Activated B cell treated with CpG ODN at 0.5 μM for 24 hours (primary cell): Measurements from ENCODE around the gene TBL3. TPM values are rescaled to one million over a fixed set of nuclear protein-coding genes. Genes with fewer than 3 reads are reported as not detected.

Source experiments
- ATAC-seq: fragments of 200-7000 bp; cut with Tn5 transposase; one replicate; pipeline ENCODE4 v1.10.0; 2021; ENCODE audit warnings: low read depth, mild to moderate bottlenecking, moderate library complexity
- CTCF ChIA-PET: fragments of 350-600 bp; sonication (Branson Sonifier 250); formaldehyde crosslinking; loops from one replicate; lab custom pipeline; 2021; ENCODE audit warnings: antibody characterized with exemption; lab: Charles Lee
- POLR2A ChIA-PET: fragments of 350-600 bp; sonication (Branson Sonifier 250); formaldehyde crosslinking; loops from one replicate; lab custom pipeline; 2021; ENCODE audit warnings: antibody characterized with exemption; lab: Charles Lee
- DNase-seq: peaks from one replicate; pipeline ENCODE4 v3.0.0; 2022
- H3K27ac Mint-ChIP-seq: one replicate; pipeline ENCODE4 v1.8.0; 2020; ENCODE audit warnings: mixed read lengths
- H3K27me3 Mint-ChIP-seq: one replicate; pipeline ENCODE4 v1.8.0; 2021; ENCODE audit warnings: mixed read lengths
- H3K36me3 Mint-ChIP-seq: one replicate; pipeline ENCODE4 v1.8.0; 2021; ENCODE audit warnings: low read depth, mixed read lengths
- H3K4me1 Mint-ChIP-seq: one replicate; pipeline ENCODE4 v1.8.0; 2021; ENCODE audit warnings: mixed read lengths
- H3K4me3 Mint-ChIP-seq: one replicate; pipeline ENCODE4 v1.8.0; 2020; ENCODE audit warnings: mild to moderate bottlenecking, mixed read lengths
- H3K9me3 Mint-ChIP-seq: one replicate; pipeline ENCODE4 v1.8.0; 2020; ENCODE audit warnings: mixed read lengths
- intact Hi-C: fragments of 100-400 bp; cut with micrococcal nuclease; formaldehyde crosslinking; loops from one replicate; pipeline ENCODE4 v1.15.1; 2024
- total RNA-seq: library from RNA; stranded (reverse); gene quantifications from 2 replicates; pipeline ENCODE4 v1.2.3, GENCODE V29; 2022
- TF ChIP-seq, protein P1 (sequence below): fragments of 200-600 bp; IDR thresholded peaks from one replicate; pipeline ENCODE4 v1.8.0; 2022; ENCODE audit warnings: antibody characterized with exemption, mild to moderate bottlenecking

Gene TBL3
- total RNA-seq, 1 donor from 2014 or later, result 44.2 TPM

DNA sequence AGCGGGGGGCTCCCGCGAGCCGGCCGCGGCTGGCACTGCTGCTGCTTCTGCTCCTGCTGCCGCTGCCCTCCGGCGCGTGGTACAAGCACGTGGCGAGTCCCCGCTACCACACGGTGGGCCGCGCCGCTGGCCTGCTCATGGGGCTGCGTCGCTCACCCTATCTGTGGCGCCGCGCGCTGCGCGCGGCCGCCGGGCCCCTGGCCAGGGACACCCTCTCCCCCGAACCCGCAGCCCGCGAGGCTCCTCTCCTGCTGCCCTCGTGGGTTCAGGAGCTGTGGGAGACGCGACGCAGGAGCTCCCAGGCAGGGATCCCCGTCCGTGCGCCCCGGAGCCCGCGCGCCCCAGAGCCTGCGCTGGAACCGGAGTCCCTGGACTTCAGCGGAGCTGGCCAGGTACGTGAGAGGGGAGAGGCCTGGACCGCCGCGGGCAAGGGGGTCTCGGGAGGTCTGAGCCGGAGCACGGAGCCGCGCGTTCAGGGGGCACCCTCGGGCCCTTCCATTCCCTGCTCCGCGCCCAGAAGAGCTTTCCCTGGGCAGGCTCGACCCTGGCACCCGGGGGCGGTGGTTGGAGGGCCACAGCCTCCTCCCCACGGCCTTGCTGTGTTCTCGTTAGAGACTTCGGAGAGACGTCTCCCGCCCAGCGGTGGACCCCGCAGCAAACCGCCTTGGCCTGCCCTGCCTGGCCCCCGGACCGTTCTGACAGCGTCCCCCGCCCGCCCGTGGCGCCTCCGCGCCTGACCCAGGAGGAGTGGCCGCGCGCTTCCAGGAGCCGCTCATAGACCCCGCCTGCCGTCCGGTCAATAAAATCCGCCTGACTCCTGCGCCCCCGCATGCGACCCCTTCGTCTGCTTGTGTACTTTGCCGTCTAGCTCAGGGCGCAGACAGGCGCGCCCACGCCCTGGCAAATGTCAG, 48.3 kb downstream of the TBL3 start:
- peaks cover 15% of the 10 kb centered on the region for H3K4me1 Mint-ChIP-seq
- POLR2A ChIA-PET, result interaction anchor here (0.5 to 2.1 kb wide), 9 partner anchors 27 to 927 kb away, joined by 3 to 13 read pairs (median 6); partner anchors contain the start of genes RPS2 and TRAF7
- peaks cover 27% of the 10 kb centered on the region for H3K27me3 Mint-ChIP-seq
- TF ChIP-seq, protein P1, sequence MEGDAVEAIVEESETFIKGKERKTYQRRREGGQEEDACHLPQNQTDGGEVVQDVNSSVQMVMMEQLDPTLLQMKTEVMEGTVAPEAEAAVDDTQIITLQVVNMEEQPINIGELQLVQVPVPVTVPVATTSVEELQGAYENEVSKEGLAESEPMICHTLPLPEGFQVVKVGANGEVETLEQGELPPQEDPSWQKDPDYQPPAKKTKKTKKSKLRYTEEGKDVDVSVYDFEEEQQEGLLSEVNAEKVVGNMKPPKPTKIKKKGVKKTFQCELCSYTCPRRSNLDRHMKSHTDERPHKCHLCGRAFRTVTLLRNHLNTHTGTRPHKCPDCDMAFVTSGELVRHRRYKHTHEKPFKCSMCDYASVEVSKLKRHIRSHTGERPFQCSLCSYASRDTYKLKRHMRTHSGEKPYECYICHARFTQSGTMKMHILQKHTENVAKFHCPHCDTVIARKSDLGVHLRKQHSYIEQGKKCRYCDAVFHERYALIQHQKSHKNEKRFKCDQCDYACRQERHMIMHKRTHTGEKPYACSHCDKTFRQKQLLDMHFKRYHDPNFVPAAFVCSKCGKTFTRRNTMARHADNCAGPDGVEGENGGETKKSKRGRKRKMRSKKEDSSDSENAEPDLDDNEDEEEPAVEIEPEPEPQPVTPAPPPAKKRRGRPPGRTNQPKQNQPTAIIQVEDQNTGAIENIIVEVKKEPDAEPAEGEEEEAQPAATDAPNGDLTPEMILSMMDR, result no peak
- ATAC-seq (no peak), DNase-seq (no peak)
- H3K9me3 Mint-ChIP-seq, result no peaks in the 10 kb centered on the region
- no peaks in the 10 kb centered on the region for H3K36me3 Mint-ChIP-seq
- CTCF ChIA-PET, result interaction anchor here (1.4 kb wide), 1 partner anchor 16 kb away, joined by 6 read pairs; no protein-coding TSS in a partner anchor
- intact Hi-C loops, result no loop called here
- no peak overlapping the region for H3K27ac Mint-ChIP-seq
- H3K4me3 Mint-ChIP-seq, result peak overlapping the region; percentile 28

DNA sequence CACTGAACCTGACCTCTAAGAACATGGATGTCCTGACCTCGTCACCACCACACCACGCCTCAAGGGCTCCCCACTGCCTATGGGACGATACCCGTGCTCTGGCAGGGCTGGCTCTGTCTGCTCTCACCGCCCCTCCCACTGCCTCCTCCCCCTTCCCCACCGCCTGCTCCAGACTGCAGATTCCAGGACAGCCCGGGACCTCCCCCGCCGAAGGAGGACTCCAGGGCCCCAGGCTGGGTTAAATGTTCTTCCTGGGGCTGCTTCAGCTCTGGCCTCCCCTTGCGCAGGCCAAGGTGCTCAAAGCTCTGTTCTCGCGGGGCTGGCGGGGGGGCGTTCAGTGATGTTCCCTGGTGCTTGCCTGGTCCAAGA, 50.9 kb downstream of the TBL3 start:
- CTCF ChIA-PET, result interaction anchor here (0.9 to 2.4 kb wide), 9 partner anchors 19 to 479 kb away, joined by 3 to 20 read pairs (median 3); partner anchors contain the start of genes ECI1, PKD1 and TRAF7
- no peak for DNase-seq

DNA sequence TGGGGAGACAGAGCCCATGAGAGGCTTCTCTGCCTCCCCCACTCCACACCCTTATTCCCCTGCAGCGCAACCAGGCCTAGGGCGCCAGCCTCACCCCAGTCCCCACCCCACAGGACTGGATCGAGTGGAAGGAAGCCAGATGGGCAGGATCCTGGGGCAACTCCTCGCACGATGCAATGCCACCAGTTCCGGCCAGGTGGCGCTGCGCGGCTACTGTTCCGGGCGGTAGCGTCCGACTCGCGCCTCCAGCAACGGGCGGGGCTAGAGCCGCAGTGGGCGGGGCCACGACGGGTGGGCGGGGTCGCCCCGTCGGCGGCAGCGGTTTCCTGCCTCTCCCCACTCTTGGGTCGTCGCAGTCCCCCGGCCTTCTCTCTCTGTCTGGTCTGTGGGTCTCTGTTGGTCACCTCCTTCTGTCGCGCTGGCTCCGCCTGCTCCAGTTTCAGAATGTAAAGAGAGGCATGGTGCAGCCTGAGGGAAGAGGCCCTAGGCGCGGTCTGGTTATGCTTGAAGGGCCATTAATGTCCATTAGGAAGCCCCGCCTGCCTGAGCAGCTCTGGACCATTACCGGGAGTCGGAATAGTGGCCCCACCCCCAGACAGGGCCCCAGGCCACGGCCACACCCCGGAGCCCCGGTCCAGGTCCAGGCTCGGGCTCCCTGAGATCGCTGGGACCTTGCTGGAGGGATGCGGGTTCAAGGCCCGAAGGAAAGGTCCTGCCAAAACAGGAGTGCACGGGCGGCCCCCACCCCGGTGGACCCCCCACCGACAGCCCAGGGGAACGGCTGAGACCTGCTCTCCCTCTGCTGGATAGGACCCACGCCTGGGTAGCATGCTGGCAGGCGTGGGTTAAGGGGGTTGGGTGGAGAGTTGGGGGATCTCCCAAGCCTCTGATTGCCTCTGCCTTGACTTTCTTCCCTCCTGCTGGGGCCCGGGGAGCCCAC, 51.5 kb downstream of the TBL3 start:
- Mint-ChIP-seq H3K36me3 (no peaks in the 10 kb centered on the region), H3K27me3 (peaks cover 27% of the 10 kb centered on the region), H3K4me3 (peak overlapping the region; percentile 79), H3K4me1 (peaks cover 24% of the 10 kb centered on the region), H3K27ac (peak overlapping the region; percentile 73), H3K9me3 (no peaks in the 10 kb centered on the region)
- POLR2A ChIA-PET, result interaction anchor here (0.7 to 2.1 kb wide), 10 partner anchors 19 to 1165 kb away, joined by 3 to 21 read pairs (median 8); partner anchors contain the start of genes NTHL1, PKD1, RAB26 and TRAF7
- intact Hi-C loops, result loop anchor here (1.0 to 2.0 kb wide), 9 partner anchors 15 to 478 kb away; partner anchors contain the start of genes E4F1, ECI1, NTHL1 and TSC2
- peak; percentile 94 for ATAC-seq
- CTCF ChIA-PET, result interaction anchor here (0.9 to 2.4 kb wide), 5 partner anchors 32 to 228 kb away, joined by 3 to 20 read pairs (median 4); partner anchors contain the start of genes ECI1 and PKD1
- DNase-seq, result peak; percentile 97
- TF ChIP-seq, protein P1, result peak; percentile 82

More for the DNA sequence above, 50.9 kb downstream of the TBL3 start:
- TF ChIP-seq, protein P1, result no peak
- peak; percentile 23 for ATAC-seq
- POLR2A ChIA-PET, result interaction anchor here (0.7 to 1.5 kb wide), 12 partner anchors 19 to 1166 kb away, joined by 3 to 21 read pairs (median 7); partner anchors contain the start of genes NTHL1, PKD1, RAB26 and TRAF7
- intact Hi-C loops, result loop anchor here (1.0 to 2.0 kb wide), 9 partner anchors 14 to 479 kb away; partner anchors contain the start of genes E4F1, ECI1, NTHL1 and TSC2
- Mint-ChIP-seq H3K27ac (no peak overlapping the region), H3K9me3 (no peaks in the 10 kb centered on the region), H3K4me3 (peak overlapping the region; percentile 79), H3K36me3 (no peaks in the 10 kb centered on the region), H3K4me1 (peaks cover 24% of the 10 kb centered on the region), H3K27me3 (peaks cover 30% of the 10 kb centered on the region)

DNA sequence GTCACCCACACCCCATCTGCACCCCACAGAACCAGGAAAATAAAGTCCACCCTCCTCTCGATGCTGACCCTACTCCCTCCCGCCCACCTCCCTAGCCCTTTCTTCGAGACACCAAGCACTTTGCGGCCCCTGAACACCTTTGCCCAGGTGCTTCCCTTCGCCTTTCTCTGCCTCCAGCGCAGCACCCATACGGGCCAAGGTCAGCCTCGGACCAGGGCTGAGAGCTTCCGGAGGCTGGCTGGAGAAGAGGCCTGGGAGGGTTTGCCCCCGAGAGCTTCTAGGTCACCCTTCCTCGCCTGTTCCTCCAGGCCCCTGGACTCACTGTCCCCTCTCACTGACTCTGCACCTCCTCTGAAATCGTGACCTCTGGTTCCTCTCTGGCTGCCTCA, 52.2 kb downstream of the TBL3 start:
- ChIA-PET POLR2A (interaction anchor here (2.1 kb wide), 1 partner anchor 131 kb away, joined by 13 read pairs; the partner anchor contains the start of gene TRAF7), CTCF (interaction anchor here (1.2 to 2.4 kb wide), 2 partner anchors 116 to 227 kb away, joined by 3 to 20 read pairs; partner anchors contain the start of gene ECI1)
- intact Hi-C loops, result no loop called here

More for the DNA sequence above, 52.2 kb downstream of the TBL3 start:
- Mint-ChIP-seq H3K36me3 (no peaks in the 10 kb centered on the region), H3K4me3 (peak overlapping the region; percentile 16), H3K27me3 (peaks cover 24% of the 10 kb centered on the region), H3K27ac (no peak overlapping the region), H3K4me1 (peaks cover 22% of the 10 kb centered on the region), H3K9me3 (no peaks in the 10 kb centered on the region)
- DNase-seq, result no peak
- TF ChIP-seq, protein P1, result no peak
- ATAC-seq, result no peak
